Neural cell (in vitro differentiated cells): ENCODE data around the gene ALDH16A1. TPM values are rescaled to one million over a fixed set of nuclear protein-coding genes. Genes with fewer than 3 reads are reported as not detected.

Experiments used
- H2AFZ ChIP-seq: fragments of 200-600, 300-800 bp; sonication (generic), shearing (Covaris generic); 2 replicates; pipeline ENCODE4 v1.6.0; 2014; ENCODE audit warnings: low read depth, mild to moderate bottlenecking, antibody characterized with exemption, low read length, moderate library complexity
- H3F3A ChIP-seq: fragments of 200-600 bp; shearing (Covaris generic); 2 replicates; pipeline ENCODE4 v1.6.1; 2016; ENCODE audit warnings: mild to moderate bottlenecking, moderate library complexity, mixed read lengths, antibody characterized with exemption, low read length; ENCODE audit not compliant: insufficient read depth, poor library complexity, severe bottlenecking
- H3K27ac ChIP-seq: fragments of 200-600, 300-800 bp; sonication (generic), shearing (Covaris generic); 2 replicates; pipeline ENCODE4 v1.5.1; 2014; ENCODE audit warnings: mild to moderate bottlenecking, low read length, moderate library complexity
- H3K27me3 ChIP-seq: fragments of 300-800, 200-600 bp; sonication (generic), shearing (Covaris generic); 2 replicates; pipeline ENCODE4 v1.6.0; 2014; ENCODE audit warnings: mild to moderate bottlenecking, low read depth, low read length, moderate library complexity; ENCODE audit not compliant: insufficient read depth
- H3K36me3 ChIP-seq: fragments of 300-800, 200-600 bp; sonication (generic), shearing (Covaris generic); 2 replicates; pipeline ENCODE4 v1.5.1; 2014; ENCODE audit warnings: mild to moderate bottlenecking, antibody characterized with exemption, low read length, moderate library complexity; ENCODE audit not compliant: insufficient read depth
- H3K4me2 ChIP-seq: fragments of 300-800, 200-600 bp; sonication (generic), shearing (Covaris generic); 2 replicates; pipeline ENCODE4 v1.6.0; 2014; ENCODE audit warnings: mild to moderate bottlenecking, low read length
- H3K4me3 ChIP-seq: fragments of 300-800, 200-600 bp; sonication (generic), shearing (Covaris generic); 2 replicates; pipeline ENCODE4 v1.5.1; 2014; ENCODE audit warnings: mild to moderate bottlenecking, low read length, moderate library complexity
- H3K79me2 ChIP-seq: fragments of 200-600 bp; shearing (Covaris generic); replicated peaks from 2 replicates; pipeline ENCODE4 v1.6.0; 2014; ENCODE audit warnings: mild to moderate bottlenecking, low read length, moderate library complexity; ENCODE audit not compliant: insufficient read depth
- H3K9ac ChIP-seq: fragments of 300-800, 200-600 bp; sonication (generic), shearing (Covaris generic); 2 replicates; pipeline ENCODE4 v1.6.1; 2016; ENCODE audit warnings: mild to moderate bottlenecking, low read length, mixed read lengths
- H3K9me2 ChIP-seq: fragments of 200-600 bp; shearing (Covaris generic); 2 replicates; pipeline ENCODE4 v1.6.1; 2016; ENCODE audit warnings: mild to moderate bottlenecking, low read length, mixed read lengths; ENCODE audit not compliant: insufficient read depth
- H3K9me3 ChIP-seq: fragments of 200-600, 300-800 bp; sonication (generic), shearing (Covaris generic); 2 replicates; pipeline ENCODE4 v1.6.1; 2016; ENCODE audit warnings: mild to moderate bottlenecking, mixed run types, low read length, moderate library complexity, mixed read lengths
- H4K20me1 ChIP-seq: fragments of 200-600 bp; shearing (Covaris generic); 2 replicates; pipeline ENCODE4 v1.6.1; 2016; ENCODE audit warnings: mild to moderate bottlenecking, mixed run types; ENCODE audit not compliant: insufficient read depth
- EP300 ChIP-seq: fragments of 450-650 bp; conservative IDR thresholded peaks from 2 replicates; pipeline ENCODE4 v1.6.1; 2014; ENCODE audit warnings: antibody characterized with exemption, mild to moderate bottlenecking, moderate library complexity; ENCODE audit not compliant: poor library complexity, severe bottlenecking
- EZH2 ChIP-seq: fragments of 200-600, 300-800 bp; shearing (Covaris generic), sonication (generic); IDR thresholded peaks from 2 replicates; pipeline ENCODE4 v1.6.1; 2014; ENCODE audit warnings: antibody characterized with exemption, low read length, borderline replicate concordance, mild to moderate bottlenecking; ENCODE audit not compliant: insufficient read depth, poor library complexity, severe bottlenecking
- MXI1 ChIP-seq: fragments of 450-650 bp; conservative IDR thresholded peaks from 2 replicates; pipeline ENCODE4 v1.6.1; 2014; ENCODE audit warnings: antibody characterized with exemption, mild to moderate bottlenecking; ENCODE audit not compliant: poor library complexity, severe bottlenecking
- POLR2AphosphoS5 ChIP-seq: IDR thresholded peaks from 2 replicates; pipeline ENCODE4 v1.6.1; 2012
- RAD21 ChIP-seq: fragments of 450-650 bp; conservative IDR thresholded peaks from 2 replicates; pipeline ENCODE4 v1.6.1; 2014; ENCODE audit warnings: antibody characterized with exemption, mild to moderate bottlenecking, moderate library complexity
- REST ChIP-seq: IDR thresholded peaks from 2 replicates; pipeline ENCODE4 v1.6.1; 2012; ENCODE audit warnings: borderline replicate concordance
- SMC3 ChIP-seq: fragments of 450-650 bp; conservative IDR thresholded peaks from 2 replicates; pipeline ENCODE4 v1.6.1; 2014; ENCODE audit warnings: antibody characterized with exemption, mild to moderate bottlenecking, moderate library complexity; ENCODE audit not compliant: poor library complexity
- TAF1 ChIP-seq: IDR thresholded peaks from 2 replicates; pipeline ENCODE4 v1.6.1; 2012; ENCODE audit warnings: low read depth
- polyA plus RNA-seq: library from polyadenylated mRNA; depleted of rRNA; stranded (reverse); fragments of >200 nt; gene quantifications from 2 replicates; pipeline ENCODE4 v1.2.3, GENCODE V29; 2014
- TF ChIP-seq, protein P1 (sequence below): fragments of 450-650 bp; IDR thresholded peaks from 2 replicates; pipeline ENCODE4 v1.5.1; 2014; ENCODE audit warnings: antibody characterized with exemption, mild to moderate bottlenecking, moderate library complexity; ENCODE audit not compliant: poor library complexity, severe bottlenecking

ALDH16A1 gene
- polyA plus RNA-seq, 1 donor from 2014 or later, result 13.5 TPM

DNA sequence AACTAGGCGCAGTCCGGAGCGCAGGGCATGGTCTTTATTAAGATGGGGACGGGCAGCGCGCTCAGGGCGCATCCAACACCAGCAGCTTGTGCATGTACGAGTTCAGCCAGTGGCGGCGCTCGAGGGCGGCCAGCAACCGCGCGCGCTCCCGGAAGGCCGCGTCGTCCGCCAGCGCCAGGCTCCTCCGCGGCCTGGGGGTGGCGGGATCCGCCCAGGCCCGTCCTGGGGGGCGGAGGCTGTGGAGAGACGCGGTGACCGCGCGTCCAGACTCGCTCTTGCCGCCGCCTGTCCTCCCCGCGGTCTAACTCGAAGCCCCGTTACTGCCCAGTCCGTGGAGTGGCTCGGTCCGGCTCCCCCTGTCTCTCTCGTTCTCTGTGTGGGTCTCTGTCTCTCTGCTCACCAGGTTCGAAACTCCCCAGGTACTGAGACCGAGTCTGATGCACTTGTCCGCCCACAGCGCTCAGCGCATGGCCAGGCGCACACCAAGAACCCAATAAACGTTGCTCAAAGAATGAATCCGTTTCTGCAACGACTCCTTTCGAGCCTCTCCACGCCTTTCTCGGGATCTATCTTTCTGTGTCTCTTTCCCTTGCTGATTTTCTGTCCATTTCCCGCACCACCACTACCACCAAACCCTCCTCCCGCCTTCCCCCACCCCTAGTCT is 30.5 kb upstream of the ALDH16A1 start:
- Histone ChIP-seq H3K27me3 (peaks cover 77% of the 10 kb centered on the region), H3F3A (no peaks in the 10 kb centered on the region), H3K27ac (no peak overlapping the region), H3K9me2 (no peaks in the 10 kb centered on the region), H3K4me2 (peak overlapping the region; percentile 39), H3K79me2 (no peaks in the 10 kb centered on the region), H3K9me3 (no peaks in the 10 kb centered on the region), H3K4me3 (peak overlapping the region; percentile 62), H3K36me3 (no peaks in the 10 kb centered on the region), H2AFZ (no peak overlapping the region), H3K9ac (peak overlapping the region; percentile 42), H4K20me1 (no peaks in the 10 kb centered on the region)
- TF ChIP-seq MXI1 (no peak), RAD21 (peak; percentile 29), REST (no peak), TAF1 (no peak)
- TF ChIP-seq, protein P1, sequence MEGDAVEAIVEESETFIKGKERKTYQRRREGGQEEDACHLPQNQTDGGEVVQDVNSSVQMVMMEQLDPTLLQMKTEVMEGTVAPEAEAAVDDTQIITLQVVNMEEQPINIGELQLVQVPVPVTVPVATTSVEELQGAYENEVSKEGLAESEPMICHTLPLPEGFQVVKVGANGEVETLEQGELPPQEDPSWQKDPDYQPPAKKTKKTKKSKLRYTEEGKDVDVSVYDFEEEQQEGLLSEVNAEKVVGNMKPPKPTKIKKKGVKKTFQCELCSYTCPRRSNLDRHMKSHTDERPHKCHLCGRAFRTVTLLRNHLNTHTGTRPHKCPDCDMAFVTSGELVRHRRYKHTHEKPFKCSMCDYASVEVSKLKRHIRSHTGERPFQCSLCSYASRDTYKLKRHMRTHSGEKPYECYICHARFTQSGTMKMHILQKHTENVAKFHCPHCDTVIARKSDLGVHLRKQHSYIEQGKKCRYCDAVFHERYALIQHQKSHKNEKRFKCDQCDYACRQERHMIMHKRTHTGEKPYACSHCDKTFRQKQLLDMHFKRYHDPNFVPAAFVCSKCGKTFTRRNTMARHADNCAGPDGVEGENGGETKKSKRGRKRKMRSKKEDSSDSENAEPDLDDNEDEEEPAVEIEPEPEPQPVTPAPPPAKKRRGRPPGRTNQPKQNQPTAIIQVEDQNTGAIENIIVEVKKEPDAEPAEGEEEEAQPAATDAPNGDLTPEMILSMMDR, result peak; percentile 76

DNA sequence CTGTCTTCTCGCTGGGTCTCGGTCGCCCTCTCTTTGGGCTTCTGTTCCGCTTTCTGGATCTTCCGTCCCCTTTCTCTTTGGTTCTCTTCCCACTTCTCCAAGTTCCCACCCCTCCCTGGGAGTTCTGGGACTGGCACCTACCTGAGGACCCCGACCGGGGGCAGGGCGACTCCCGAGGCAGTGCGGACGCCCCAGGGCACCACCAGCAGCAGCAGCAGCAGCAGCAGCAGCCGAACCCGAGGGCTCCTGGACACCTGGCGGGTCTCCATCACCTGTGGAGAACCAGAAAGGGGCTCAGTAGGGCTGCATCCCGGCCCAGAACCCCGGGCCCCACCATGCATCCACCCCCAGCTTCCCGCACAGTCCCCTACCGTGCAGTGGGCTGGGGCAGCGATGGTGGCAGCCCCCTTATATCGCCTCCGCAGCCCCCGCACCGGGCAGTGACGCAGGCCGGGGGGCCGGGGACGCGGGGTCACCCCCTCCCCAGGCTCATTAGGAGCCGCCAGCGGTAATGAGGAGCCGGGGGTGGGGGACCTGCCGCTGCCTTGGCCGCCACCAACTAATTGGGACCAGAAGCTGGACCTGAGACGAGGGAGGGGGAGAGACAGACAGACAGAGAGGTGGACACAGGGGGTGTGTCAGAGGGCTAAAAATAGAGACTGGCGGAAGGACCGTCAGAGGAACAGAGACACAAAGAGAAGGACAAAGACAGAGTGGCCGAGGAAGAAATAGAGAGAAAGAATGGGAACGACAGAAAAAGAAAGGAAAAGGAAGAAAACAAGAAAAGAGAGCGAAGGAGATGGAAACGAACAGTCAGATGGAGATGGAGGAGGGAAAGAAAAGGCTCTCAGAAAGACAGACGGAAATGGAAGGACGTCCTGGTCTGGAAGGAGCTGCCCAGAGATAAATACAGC is 29.7 kb upstream of the ALDH16A1 start, which contains the start of gene PTH2:
TSS of gene PTH2 (minus strand) at position 371 of the 914 bp plus-strand sequence. CDS start at position 269, 102 bp downstream.
- Histone ChIP-seq H2AFZ (no peak within 1 kb of the TSS), H3K9me2 (no peaks in the 10 kb centered on the region), H3K4me2 (peak within 1 kb of the TSS; percentile 39), H3K4me3 (peak within 1 kb of the TSS; percentile 62), H3K27me3 (peaks cover 84% of the 10 kb centered on the region), H3K9ac (peak within 1 kb of the TSS; percentile 42), H3K9me3 (no peaks in the 10 kb centered on the region), H3F3A (no peaks in the 10 kb centered on the region), H3K36me3 (no peaks in the 10 kb centered on the region), H4K20me1 (no peaks in the 10 kb centered on the region), H3K27ac (no peak within 1 kb of the TSS), H3K79me2 (no peaks in the 10 kb centered on the region)
- TF ChIP-seq POLR2AphosphoS5 (no peak), EP300 (no peak), TAF1 (no peak), SMC3 (no peak), RAD21 (no peak), REST (no peak), EZH2 (peak; percentile 37)
